ENCODE results near the gene ARL6IP6.

ARL6IP6 gene

DNA sequence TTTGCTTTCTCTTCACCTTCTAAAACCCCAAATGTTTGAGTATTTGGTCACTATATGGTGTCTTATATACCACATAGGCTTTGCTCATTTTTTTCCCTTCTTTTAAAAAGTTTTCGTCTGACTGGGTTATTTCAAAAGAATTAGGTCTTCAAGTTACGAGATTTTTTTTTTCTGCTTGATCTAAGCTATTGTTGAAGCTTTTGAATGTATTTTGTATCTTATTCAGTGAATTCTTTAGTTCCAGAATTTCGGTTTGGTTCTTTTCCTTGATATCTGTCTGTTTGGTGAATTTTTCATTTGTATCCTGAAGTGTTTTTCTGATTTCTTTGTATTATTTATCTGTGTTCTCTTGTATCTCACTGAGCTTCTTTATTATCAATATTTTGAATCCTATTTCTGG is 93.5 kb downstream of the ARL6IP6 start:
- DNase-seq = no peak

Measured in stimulated activated CD4-positive, alpha-beta T cell treated with anti-CD3 and anti-CD28 coated beads, Interleukin-4, amount 100 ng/mL, for 24 hours (primary cell).